PFSK-1 (cell line): ENCODE results near the gene SBSN.

Experiments
- POLR2AphosphoS5 ChIP-seq: IDR thresholded peaks from 2 replicates; pipeline ENCODE4 v1.6.1; 2012; ENCODE audit warnings: low read depth, mild to moderate bottlenecking, control low read depth, low read length, moderate library complexity
- REST ChIP-seq, 2 experiments: IDR thresholded peaks; 2 replicates each; pipeline versions ENCODE4 v1.6.1 to v1.8.0; 2011 to 2012; ENCODE audit warnings: low read depth in 2 of 2, low read length in 2 of 2, control low read depth in 1 of 2, inconsistent platforms in 1 of 2, mild to moderate bottlenecking in 1 of 2, moderate library complexity in 1 of 2; ENCODE audit not compliant: insufficient read depth in 1 of 2
- SIN3A ChIP-seq: IDR thresholded peaks from 2 replicates; pipeline ENCODE4 v1.6.1; 2012; ENCODE audit warnings: mild to moderate bottlenecking, low read length, moderate library complexity, borderline replicate concordance; ENCODE audit not compliant: insufficient read depth

GRCh38 chr19:35474104-35474503 lies 54.0 kb downstream of the SBSN start:
- TF ChIP-seq POLR2AphosphoS5: no peak
- TF ChIP-seq REST (IDR thresholded peaks at IDR 0.05; ENCODE audit: insufficient read depth in 1 of 2, low read depth in 2 of 2, low read length in 2 of 2): no peak
- no peak for TF ChIP-seq SIN3A
